Lower leg skin (tissue), 3 donors: ENCODE data around the gene FAM240B.

ENCODE experiments used
- POLR2A ChIP-seq, 2 donors: fragments of 450-650 bp; IDR thresholded peaks; one replicate each; pipeline ENCODE4 v1.6.1; 2016 to 2017; ENCODE audit warnings: antibody characterized with exemption in 2 of 2, mild to moderate bottlenecking in 1 of 2, moderate library complexity in 1 of 2
- TF ChIP-seq, protein P1 (sequence below), 3 donors: fragments of 450-650 bp; IDR thresholded peaks; one replicate each; pipeline ENCODE4 v1.5.1; 2016; ENCODE audit warnings: antibody characterized with exemption in 3 of 3, mild to moderate bottlenecking in 3 of 3, moderate library complexity in 2 of 3

DNA sequence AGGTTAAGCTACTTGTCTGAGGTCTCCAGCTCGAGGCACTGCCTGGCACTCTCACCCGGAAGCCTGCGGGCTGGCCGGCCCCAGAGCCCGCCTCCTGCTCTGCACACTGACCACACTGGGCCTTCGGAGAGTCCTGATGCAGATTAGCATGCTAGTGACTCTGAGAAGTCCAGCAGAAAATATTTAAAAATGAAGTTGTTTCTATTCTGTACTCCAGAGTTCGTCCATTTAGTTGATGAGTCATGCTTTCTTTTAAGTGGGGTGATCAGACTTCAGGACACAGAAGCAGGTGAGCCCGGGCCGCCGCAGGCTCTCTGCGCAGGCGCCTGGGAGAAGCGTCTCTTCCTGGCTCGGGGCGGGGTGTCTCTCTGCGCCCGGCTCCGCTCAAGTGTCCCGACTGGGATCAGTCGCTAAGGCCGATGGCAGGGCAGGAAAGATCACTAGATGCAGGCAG, 32.5 kb downstream of the FAM240B start:
- TF ChIP-seq POLR2A (IDR thresholded peaks at IDR 0.05) = no peak
- TF ChIP-seq, protein P1, sequence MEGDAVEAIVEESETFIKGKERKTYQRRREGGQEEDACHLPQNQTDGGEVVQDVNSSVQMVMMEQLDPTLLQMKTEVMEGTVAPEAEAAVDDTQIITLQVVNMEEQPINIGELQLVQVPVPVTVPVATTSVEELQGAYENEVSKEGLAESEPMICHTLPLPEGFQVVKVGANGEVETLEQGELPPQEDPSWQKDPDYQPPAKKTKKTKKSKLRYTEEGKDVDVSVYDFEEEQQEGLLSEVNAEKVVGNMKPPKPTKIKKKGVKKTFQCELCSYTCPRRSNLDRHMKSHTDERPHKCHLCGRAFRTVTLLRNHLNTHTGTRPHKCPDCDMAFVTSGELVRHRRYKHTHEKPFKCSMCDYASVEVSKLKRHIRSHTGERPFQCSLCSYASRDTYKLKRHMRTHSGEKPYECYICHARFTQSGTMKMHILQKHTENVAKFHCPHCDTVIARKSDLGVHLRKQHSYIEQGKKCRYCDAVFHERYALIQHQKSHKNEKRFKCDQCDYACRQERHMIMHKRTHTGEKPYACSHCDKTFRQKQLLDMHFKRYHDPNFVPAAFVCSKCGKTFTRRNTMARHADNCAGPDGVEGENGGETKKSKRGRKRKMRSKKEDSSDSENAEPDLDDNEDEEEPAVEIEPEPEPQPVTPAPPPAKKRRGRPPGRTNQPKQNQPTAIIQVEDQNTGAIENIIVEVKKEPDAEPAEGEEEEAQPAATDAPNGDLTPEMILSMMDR (IDR thresholded peaks at IDR 0.05) = no peak
